ENCODE results near the gene GALR2.
"Not testable (repeated sequence)": the region's sequence is repeated elsewhere in the genome, so short reads cannot be mapped to it uniquely, and the experiment has no call there.

GALR2 gene

DNA sequence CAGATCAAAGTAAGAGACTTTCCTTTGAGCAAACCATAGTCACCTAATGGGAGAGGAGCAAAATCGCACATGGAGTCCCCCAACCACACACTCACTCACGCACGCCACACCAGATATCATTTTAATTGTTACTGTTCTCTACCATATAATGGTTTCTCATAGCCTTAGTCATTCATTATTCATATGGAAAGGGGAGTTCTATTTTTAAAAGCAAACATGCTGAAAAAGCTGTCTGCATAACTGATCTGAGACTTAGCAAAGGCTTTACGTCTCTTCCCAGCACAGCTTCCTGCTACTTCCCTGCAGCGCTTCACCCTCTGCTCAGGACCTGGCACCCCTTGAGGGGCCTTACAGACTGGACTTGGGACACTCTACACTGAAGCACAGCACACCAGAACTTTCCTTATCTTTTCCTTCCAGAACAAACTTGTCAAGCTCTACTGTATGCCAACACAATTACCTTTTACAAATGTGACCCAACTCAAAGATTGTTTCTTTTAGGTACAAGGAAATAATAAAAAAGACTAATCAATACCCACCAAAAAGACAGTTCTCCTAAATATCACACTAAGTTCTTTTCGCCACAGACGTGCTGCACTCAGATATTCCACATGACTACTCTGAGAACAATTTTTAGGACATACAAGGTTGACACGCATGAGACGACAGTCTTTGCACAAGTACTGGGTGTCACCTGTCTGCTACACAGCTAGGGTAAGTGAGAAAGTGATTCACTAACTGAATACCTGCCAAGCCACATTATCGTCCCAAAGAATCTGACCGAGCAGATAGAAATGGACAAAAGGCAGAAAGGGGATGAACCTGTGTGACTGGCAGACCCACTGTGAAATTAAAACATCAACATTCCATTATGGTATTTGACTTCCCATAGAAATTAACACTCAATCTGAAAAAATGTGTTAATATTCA is 23.8 kb upstream of the GALR2 start:
- DNase-seq (ENCODE audit: low spot score): no peak

DNA sequence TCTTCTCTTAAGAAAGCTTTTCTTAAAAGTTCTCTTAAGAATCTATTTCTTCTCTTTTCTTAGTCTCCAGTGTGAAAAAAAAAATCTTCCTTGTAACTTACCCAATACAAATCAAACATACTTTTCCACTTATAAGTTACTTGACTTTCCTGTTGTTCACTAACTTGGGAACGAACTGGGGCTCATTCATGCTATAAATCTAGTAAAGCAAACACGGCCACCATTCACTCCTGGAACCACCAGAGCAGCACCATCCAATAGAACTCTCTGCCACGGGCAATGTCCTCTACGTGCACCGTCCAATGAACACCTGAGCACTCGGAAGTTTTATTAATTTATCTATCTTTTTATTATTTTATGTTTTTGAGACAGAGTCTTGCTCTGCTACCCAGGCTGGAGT is 23.0 kb upstream of the GALR2 start:
- DNase-seq (ENCODE audit: low spot score): no peak

DNA sequence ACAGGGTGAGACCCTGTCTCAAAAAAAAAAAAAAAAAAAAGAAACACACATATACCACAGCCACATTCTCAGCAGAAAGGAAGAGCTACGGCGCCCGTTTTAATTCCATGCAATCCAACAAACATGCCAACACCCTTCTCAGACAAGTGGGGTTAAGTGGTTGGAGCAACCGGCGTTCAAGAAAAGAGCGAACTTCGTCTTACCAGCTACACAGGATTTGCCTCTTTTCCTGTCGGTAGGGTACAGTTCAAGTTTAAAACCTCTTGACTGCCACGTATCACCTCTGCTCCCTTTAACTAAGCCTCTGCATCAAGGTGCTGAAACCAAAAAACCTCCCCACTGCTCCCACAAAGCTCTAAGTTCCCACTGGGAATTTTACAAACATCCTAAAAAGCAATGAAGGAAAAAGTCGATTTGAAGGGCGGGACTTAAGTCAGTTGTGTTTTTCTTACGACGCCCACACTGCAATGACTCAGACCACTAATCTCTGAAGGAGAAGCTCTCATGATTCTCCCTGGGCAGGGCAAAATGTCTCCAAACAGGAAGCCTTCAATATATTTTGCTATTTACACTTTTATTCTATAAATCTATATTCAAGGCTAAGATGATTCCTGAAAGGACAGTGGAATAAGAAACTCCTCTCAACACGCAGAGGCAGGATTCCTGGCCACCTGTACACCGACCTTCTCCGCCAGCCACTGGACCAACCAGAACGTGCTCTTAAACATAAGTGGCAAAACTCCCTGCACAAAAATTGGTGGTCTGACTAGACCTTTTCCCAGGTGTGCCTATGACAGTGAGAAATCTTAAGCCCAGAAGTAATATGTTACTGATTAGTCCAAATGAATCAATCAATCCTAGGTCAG is 21.1 kb upstream of the GALR2 start:
- no peak for DNase-seq (ENCODE audit: low spot score)

DNA sequence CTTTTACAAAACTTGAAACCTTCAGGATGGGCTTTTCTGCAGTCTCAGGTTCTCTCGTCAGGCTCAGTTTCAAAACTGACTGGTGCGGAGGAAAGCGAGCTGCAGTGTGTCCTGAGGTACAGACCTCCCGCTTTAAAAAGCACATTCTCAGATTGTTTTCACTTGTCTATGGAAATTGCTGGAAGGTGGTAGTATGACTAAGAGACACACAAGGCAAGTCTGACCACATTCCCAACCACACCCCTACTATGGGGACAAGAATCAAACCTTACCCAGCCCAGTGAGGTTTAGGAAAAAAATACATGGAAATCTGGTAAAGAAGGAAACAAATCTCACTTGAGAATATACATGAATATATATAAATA is 20.5 kb upstream of the GALR2 start:
- no peak for DNase-seq (ENCODE audit: low spot score)

DNA sequence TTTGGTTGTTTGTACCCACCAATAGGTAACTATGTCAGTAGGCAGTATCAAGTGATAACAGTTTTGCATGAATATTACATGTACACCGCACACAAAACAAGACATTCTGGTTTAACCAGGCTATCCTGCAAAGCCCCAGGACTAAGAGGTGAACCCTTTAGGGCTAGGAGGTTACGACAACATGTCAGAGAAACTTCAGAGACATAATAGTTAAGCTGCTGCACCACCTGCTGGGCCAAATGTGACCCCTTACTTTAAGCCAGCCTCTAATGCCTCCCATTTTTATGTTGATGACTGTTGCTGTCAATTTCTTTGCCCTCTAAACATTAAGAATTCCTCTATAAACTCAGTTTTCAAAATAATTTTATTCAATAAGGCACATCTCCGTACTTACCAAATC is 17.7 kb upstream of the GALR2 start:
- no peak for DNase-seq (ENCODE audit: low spot score)

DNA sequence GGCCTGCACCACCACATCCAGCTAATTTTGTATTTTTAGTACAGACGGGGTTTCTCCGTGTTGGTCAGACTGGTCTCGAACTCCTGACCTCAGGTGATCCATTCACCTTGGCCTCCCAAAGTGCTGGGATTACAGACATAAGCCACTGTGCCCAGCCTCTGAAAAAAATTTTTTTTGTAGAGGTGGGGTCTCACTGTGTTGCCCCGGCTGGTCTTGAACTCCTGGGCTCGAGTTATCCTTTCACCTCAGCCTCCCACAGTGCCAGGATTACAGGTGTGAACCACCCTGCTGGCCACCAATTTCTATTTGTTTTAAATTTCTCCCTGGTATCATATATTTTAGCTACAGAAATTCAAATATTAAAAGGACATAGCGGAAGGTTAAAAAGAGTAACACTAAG is 16.3 kb upstream of the GALR2 start:
- not testable (repeated sequence) for DNase-seq (ENCODE audit: low spot score)

DNA sequence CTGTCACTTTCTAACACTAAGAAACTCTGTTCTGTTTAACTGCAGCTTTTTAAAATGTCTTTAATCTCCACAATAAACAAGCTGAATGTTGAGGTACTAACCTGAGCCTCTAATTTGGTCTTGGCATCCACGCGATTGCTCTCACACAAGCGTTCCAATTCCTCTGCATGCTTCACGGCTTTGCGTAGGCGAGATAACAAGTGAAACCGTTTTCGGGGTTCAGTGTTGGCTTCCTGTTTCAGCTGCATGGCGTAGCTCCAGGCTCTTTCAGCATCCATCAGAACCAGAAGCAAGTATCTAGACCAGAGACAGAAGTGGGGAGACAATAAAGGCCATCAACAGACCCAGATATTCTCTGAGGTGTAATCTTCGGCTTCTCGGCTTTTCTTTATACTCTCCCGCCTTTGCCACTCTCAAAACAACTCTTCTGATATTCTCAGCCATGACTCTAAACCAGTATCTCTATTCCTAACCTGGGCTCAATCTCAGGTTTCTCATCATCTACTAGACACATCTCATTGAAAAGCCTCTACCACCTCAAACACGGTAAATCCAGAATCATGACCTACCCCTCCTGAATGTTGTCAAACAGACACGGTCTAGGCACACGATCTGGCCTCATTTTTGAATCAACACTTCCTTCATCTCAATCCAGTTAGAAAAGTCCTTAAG is 10.6 kb upstream of the GALR2 start:
- DNase-seq (ENCODE audit: low spot score): peak; percentile 42

DNA sequence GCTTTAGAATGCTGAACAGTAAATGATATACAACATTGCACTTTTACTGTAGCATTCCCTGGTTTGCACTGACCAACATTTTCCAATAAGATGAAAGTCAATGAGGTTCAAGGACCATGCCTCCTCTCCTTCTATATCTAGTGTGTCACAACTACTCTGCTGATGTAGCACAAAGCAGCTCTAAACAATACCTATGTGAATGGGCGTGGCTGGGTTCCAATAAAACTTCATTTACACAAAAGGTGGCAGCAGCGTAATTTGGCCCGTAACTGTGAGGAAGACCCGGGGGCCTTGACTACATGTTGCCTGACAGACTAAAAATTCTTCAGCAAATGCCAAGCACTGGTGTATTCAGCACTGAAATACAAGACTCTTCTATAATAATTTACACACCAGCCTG is 8.8 kb upstream of the GALR2 start:
- DNase-seq (ENCODE audit: low spot score): no peak

DNA sequence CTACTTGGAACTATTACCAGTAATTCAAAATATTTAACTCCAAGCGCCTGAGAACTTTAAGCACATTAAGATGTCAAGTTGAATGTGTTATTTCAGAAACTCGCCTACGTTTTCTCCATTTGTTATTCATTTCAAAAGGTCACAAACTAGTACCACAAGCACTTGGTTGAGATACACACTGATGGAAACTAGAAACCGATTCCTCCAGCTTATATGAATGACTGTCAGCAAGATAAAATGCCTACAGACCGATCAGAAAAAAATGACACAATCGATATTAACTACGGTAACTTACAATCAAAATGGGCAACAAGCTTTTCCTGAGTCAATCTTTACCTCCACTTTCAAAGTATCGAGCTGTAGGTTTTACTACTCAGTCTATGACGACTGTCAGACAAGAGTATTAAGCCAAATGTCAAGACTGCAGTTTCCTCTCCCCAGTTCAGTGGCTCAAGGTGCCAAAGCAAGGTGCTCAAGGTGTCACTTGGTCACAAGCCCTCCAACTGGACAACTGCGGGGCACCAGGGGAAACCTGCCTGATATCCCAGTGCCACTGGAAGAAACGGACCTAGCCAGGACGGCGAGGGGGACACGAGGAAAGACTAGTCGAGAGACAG is 2.9 kb upstream of the GALR2 start:
- no peak for DNase-seq (ENCODE audit: low spot score)

DNA sequence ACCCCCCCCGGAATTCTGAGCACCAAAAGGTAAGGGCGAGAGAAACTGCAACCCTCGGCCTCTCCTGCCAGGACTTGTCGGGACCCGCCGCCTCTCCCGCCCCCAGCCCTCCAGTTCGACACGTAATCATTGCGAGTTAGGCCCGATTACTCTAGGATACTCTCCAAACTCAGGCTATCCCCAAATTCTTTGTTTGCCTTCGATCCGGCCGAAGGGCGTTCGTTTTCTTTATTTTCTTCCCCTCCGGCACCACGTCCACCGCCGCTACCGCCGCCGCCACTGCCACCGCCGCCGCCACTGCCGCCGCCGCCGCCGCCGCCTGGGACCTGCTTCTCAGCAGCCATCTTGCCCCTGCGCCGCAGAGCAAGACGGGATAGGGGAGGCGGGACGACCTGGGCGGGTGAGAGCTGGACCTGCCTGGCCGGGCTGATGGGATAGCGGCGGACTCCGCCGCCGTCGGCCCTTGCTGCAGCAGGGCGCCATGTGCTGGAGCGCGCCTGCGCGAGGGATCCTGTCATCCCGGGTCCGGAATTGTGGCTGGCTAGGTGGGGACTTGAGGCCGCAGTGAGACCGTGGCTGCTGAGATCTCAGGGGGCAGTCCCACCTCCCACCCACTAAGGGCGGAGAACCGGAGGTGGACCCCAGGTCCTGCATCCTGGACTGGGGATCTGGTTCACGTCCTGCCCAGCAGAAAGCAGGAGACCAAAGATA is 2.3 kb upstream of the GALR2 start, which contains the start of gene SRP68:
SRP68 (minus strand) TSS at position 370 of the 711 bp plus-strand sequence; CDS start at position 344, 26 bp downstream.
- DNase-seq (ENCODE audit: low spot score): peak; percentile 84

DNA sequence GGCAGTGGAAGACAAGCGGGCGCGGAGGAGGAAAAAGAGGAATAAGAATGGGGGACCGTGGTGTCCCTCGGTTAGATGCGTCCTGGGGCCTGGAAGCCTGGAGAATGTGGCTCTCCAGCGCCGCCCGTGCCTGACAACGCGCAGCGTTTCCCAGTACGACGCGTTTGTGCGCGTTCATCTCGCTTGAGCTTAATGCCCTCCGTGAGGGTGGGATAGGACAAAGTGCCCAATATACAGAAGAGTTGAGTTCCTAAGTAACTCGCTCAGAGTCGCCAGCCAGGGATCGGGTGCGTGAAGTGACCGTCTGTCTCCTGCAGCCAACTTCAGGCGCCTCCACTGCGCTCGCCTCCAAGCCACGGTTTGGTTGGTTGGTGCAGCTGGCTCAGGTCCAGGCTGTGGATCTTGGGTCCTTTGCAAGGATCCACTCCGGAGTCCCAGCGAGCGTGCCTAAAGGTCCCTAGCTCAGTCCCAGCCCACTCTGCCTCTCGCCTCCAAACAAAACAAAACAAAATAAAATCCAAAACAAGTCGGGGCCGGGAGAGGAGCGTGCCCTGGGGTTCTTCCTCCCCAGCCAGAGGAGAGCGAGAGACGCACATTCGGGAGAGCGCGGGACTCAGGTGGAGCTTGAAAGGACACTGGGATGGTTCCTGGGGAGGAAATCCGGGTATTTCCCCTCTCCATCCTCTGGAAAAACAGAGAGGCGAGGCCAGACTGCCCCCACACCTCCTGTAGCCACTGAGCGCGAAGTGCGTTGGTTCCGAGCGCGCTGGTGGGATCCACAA is 974 bp downstream of the GALR2 start:
- DNase-seq (ENCODE audit: low spot score): no peak

DNA sequence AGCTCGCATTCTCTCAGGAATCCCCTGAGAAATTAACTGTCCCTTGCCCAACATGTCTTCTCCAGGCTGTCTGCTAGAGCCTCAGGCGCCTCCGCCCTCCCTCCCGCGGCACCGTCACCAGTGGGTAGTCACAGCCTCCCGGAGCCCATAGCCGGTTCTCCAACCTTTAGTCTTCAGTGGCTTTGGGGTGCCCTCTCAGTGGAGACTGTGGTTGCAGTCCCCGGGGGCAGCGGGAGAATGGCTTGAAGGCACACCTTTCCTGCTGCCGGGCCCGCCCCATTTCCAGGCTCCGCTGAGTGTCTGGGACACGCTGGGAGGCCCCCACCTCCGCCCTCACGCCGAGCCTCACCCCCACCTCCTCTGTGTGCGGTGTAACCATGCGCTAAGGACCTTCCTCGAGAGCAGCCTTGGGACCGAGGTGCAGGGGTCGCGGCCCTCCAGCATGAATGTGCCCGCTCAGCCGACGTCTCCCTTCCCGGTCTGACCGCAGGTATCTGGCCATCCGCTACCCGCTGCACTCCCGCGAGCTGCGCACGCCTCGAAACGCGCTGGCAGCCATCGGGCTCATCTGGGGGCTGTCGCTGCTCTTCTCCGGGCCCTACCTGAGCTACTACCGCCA is 1.7 kb downstream of the GALR2 start:
- no peak for DNase-seq (ENCODE audit: low spot score)

DNA sequence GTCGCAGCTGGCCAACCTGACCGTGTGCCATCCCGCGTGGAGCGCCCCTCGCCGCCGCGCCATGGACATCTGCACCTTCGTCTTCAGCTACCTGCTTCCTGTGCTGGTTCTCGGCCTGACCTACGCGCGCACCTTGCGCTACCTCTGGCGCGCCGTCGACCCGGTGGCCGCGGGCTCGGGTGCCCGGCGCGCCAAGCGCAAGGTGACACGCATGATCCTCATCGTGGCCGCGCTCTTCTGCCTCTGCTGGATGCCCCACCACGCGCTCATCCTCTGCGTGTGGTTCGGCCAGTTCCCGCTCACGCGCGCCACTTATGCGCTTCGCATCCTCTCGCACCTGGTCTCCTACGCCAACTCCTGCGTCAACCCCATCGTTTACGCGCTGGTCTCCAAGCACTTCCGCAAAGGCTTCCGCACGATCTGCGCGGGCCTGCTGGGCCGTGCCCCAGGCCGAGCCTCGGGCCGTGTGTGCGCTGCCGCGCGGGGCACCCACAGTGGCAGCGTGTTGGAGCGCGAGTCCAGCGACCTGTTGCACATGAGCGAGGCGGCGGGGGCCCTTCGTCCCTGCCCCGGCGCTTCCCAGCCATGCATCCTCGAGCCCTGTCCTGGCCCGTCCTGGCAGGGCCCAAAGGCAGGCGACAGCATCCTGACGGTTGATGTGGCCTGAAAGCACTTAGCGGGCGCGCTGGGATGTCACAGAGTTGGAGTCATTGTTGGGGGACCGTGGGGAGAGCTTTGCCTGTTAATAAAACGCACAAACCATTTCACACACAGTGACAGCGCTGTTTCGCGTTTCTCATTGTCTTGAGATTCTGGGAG is 2.4 kb downstream of the GALR2 start:
- DNase-seq (ENCODE audit: low spot score): no peak

DNA sequence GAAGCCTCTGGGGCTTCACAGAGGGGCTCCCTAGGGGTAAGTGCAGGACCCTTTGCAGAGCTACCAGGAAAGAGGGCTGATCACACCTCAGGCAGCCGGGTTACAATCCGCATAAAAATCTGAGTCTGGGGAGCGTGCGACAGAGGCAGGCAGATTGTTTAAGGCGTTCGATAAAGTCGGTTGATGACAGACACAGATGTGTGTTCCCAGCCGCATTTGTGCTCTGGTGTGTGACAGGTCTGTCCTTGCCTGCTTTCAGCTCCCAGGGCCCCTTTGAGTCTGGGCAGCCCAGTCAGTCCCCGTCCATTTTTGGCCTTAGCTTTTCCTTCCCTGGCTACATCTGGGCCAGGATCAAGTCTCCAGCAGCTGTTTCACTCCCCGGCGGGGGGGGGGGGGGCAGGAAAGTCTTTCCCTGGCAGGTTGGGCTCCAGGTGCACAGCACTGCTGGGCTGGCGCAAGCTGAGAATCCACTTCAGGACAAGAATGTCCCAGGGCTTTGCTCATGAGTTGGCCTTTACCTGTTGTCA is 3.1 kb downstream of the GALR2 start:
- DNase-seq (ENCODE audit: low spot score): no peak

DNA sequence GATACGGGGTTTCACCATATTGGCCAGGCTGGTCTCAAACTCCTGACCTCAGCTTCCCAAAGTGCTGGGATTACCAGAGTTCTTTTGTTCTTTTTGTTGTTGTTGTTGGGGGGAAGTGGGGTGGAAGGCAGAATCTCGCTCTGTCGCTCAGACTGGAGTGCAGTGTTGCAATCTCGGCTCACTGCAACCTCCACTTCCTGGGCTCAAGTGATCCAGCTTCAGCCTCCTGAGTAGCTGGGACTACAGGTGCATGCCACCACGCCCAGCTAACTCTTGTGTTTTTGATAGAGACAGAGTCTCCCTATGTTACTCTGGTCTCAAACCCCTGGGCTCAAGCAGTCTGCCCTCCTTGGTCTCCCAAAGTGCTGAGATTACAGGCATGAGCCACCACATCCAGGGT is 3.8 kb downstream of the GALR2 start:
- DNase-seq (ENCODE audit: low spot score): not testable (repeated sequence)

DNA sequence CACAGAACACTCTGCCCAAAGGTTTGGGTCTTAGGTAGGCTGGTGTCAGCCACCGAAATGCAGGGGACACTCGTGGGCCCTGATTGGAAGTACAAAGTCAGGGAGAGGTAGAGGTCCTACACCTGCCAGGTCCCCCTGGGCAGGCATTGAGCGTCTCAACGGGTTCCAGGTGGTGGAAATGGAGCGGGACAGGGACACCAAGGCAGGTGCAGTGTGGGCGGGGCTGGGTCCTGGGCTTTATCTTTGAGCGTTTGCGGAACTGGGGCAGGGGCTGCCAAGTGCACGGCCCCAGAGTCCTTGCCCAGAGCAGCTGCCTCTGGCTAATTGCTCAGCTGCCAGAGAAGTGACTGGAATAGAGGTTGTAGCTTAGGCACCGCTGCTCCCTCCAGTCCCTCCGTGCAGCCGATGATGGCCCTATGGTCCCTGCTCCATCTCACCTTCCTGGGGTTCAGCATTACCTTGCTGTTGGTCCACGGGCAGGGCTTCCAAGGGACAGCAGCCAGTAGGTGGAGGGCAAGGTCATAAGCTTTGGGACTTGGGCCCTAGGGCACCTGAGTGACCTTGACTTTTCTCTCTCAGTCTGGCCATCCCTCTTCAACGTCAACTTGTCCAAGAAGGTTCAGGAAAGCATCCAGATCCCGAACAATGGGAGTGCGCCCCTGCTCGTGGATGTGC is 4.4 kb downstream of the GALR2 start, which contains the start of gene ZACN:
ZACN (plus strand) TSS at position 323 of the 675 bp plus-strand sequence; CDS start at position 406, 83 bp downstream.
- no peak for DNase-seq (ENCODE audit: low spot score)

DNA sequence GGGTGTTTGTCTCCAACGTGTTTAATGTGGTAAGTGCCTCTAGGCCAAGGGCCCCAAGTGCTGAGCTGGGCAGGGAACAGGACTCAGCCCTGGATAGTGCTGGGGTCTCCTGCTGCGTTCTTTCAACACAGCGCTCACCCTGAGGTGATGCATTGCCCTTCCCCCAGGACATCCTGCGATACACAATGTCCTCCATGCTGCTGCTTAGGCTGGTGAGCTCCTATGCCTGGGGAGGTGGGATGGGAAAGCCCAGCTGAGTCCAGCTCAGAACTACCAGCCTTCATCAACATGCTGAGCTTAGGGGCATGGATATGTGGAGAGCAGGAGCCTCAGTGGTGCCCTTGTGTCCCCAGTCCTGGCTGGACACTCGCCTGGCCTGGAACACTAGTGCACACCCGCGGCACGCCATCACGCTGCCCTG is 5.0 kb downstream of the GALR2 start:
- DNase-seq (ENCODE audit: low spot score): no peak
